ENCODE measurements around the gene ATP2B1. TPM values are rescaled to one million over a fixed set of nuclear protein-coding genes. Genes with fewer than 3 reads are reported as not detected.

Gene ATP2B1
- total and polyA plus RNA-seq, 2 donors, result 16.2 to 35.8 TPM

- H3K4me3 ChIP-seq (ENCODE audit: low read length in 2 of 2), result no peak overlapping the region
- no peaks in the 10 kb centered on the region for H3K4me1 ChIP-seq (ENCODE audit: control insufficient read depth in 2 of 2, insufficient read depth in 2 of 2, low read length in 2 of 2)
- 99% methylated on average over 2 of the region's 2 CpGs for WGBS
- DNase-seq (ENCODE audit: low read depth in 6 of 9, low spot score in 9 of 9), result no peak
- no peaks in the 10 kb centered on the region for H3K9me3 ChIP-seq (ENCODE audit: control insufficient read depth in 2 of 2, insufficient read depth in 1 of 2, low read length in 1 of 2)
- no peaks in the 10 kb centered on the region for H3K27me3 ChIP-seq (ENCODE audit: control insufficient read depth in 2 of 2, insufficient read depth in 1 of 2, low read length in 1 of 2)
- H3K36me3 ChIP-seq (ENCODE audit: control insufficient read depth in 2 of 2, insufficient read depth in 2 of 2, low read length in 1 of 2), result no peaks in the 10 kb centered on the region
- H3K27ac ChIP-seq (ENCODE audit: low read depth in 1 of 2, low read length in 1 of 2), result no peak overlapping the region
Measured at GRCh38 chr12:89578499-89578898, 130.1 kb downstream of the ATP2B1 start.

- H3K36me3 ChIP-seq (ENCODE audit: control insufficient read depth in 2 of 2, insufficient read depth in 2 of 2, low read length in 1 of 2), result no peaks in the 10 kb centered on the region
Measured at GRCh38 chr12:89576572-89577220, 131.9 kb downstream of the ATP2B1 start.

GRCh38 chr12:89575374-89575773, 133.3 kb downstream of the ATP2B1 start:
- Histone ChIP-seq H3K4me3 (ENCODE audit: low read length in 2 of 2) (no peak overlapping the region), H3K36me3 (ENCODE audit: control insufficient read depth in 2 of 2, insufficient read depth in 2 of 2, low read length in 1 of 2) (no peaks in the 10 kb centered on the region), H3K27me3 (ENCODE audit: control insufficient read depth in 2 of 2, insufficient read depth in 1 of 2, low read length in 1 of 2) (no peaks in the 10 kb centered on the region), H3K9me3 (ENCODE audit: control insufficient read depth in 2 of 2, insufficient read depth in 1 of 2, low read length in 1 of 2) (no peaks in the 10 kb centered on the region), H3K27ac (ENCODE audit: low read depth in 1 of 2, low read length in 1 of 2) (no peak overlapping the region), H3K4me1 (ENCODE audit: control insufficient read depth in 2 of 2, insufficient read depth in 2 of 2, low read length in 2 of 2) (no peaks in the 10 kb centered on the region)
- DNase-seq (ENCODE audit: low read depth in 6 of 9, low spot score in 9 of 9), result no peak
- WGBS, result 93% methylated on average over 1 of the region's 1 CpG

More at GRCh38 chr12:89576572-89577220, 131.9 kb downstream of the ATP2B1 start:
- Histone ChIP-seq H3K27ac (ENCODE audit: low read depth in 1 of 2, low read length in 1 of 2) (no peak overlapping the region), H3K9me3 (ENCODE audit: control insufficient read depth in 2 of 2, insufficient read depth in 1 of 2, low read length in 1 of 2) (no peaks in the 10 kb centered on the region), H3K4me3 (ENCODE audit: low read length in 2 of 2) (no peak overlapping the region), H3K27me3 (ENCODE audit: control insufficient read depth in 2 of 2, insufficient read depth in 1 of 2, low read length in 1 of 2) (no peaks in the 10 kb centered on the region), H3K4me1 (ENCODE audit: control insufficient read depth in 2 of 2, insufficient read depth in 2 of 2, low read length in 2 of 2) (no peaks in the 10 kb centered on the region)
- 100% methylated on average over 1 of the region's 1 CpG for WGBS
- DNase-seq (ENCODE audit: low read depth in 6 of 9, low spot score in 9 of 9), result no peak

DNA sequence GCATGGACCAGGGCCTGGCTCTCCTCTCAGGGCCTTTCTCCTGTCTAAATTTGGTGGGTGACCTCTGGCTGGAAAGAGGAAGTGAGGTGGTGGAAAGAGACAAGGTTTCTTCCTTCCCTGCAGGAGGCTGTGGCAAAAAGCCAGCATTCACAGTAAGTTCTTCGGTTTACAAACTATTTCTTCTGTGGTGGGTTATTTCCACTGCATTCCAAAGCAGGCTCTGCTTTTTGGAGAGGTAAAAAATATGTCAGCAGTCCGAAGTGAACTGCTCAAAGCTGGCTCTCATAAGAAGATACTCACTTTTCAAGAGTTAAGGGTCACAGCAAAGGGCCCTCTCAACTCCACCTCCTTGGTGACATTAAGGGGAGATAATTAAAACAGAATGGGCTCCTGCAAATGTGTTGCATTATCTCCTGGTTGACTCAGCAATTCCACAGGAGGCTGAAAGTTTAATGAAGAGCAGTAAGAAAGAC, 133.9 kb downstream of the ATP2B1 start:
- no peak overlapping the region for H3K4me3 ChIP-seq (ENCODE audit: low read length in 2 of 2)
- no peak for DNase-seq (ENCODE audit: low read depth in 6 of 9, low spot score in 9 of 9)
- 21% methylated on average over 2 of the region's 2 CpGs for WGBS
- H3K4me1 ChIP-seq (ENCODE audit: control insufficient read depth in 2 of 2, insufficient read depth in 2 of 2, low read length in 2 of 2), result no peaks in the 10 kb centered on the region
- H3K27me3 ChIP-seq (ENCODE audit: control insufficient read depth in 2 of 2, insufficient read depth in 1 of 2, low read length in 1 of 2), result no peaks in the 10 kb centered on the region
- H3K27ac ChIP-seq (ENCODE audit: low read depth in 1 of 2, low read length in 1 of 2), result no peak overlapping the region
- no peaks in the 10 kb centered on the region for H3K9me3 ChIP-seq (ENCODE audit: control insufficient read depth in 2 of 2, insufficient read depth in 1 of 2, low read length in 1 of 2)
- H3K36me3 ChIP-seq (ENCODE audit: control insufficient read depth in 2 of 2, insufficient read depth in 2 of 2, low read length in 1 of 2), result no peaks in the 10 kb centered on the region

DNA sequence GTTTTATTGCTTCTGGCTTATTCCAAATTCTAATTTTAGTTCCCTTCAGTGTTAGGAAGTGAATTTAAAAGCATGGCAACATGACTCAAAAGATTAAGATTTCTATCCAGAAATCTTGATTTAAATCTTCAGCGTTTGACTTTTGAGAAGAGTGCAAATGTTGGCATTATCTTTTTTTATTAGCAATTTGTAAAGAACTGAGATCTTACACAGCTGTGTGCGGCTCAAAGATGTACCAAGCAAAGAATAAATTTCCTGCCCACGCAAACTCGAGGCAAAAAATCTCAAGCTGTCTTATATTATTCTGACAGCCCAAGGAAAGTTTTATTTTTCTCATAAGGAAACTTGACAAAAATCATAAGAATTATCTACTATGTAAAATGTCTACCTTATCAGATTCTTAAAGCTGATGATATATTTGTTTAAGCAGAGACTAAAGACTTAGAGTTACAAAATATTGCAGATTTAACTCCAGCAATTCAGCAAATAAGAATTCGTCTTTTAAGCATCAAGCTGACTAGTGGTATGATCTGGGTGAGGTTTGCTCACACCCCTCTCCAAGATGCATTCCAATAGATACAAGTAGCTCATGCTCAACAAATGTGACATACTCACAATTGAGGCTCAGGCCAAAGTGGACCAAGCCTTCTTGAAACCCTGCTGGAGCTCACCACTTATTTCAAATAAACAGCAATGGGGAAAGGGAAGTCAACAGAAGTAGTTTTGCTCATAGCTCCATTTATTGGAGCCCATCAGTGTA, 135.4 kb downstream of the ATP2B1 start:
- WGBS, result 95% methylated on average over 5 of the region's 5 CpGs
- Histone ChIP-seq H3K36me3 (ENCODE audit: control insufficient read depth in 2 of 2, insufficient read depth in 2 of 2, low read length in 1 of 2) (no peaks in the 10 kb centered on the region), H3K27me3 (ENCODE audit: control insufficient read depth in 2 of 2, insufficient read depth in 1 of 2, low read length in 1 of 2) (no peaks in the 10 kb centered on the region), H3K4me1 (ENCODE audit: control insufficient read depth in 2 of 2, insufficient read depth in 2 of 2, low read length in 2 of 2) (no peaks in the 10 kb centered on the region), H3K4me3 (ENCODE audit: low read length in 2 of 2) (no peak overlapping the region), H3K9me3 (ENCODE audit: control insufficient read depth in 2 of 2, insufficient read depth in 1 of 2, low read length in 1 of 2) (no peaks in the 10 kb centered on the region), H3K27ac (ENCODE audit: low read depth in 1 of 2, low read length in 1 of 2) (no peak overlapping the region)
- no peak for DNase-seq (ENCODE audit: low read depth in 6 of 9, low spot score in 9 of 9)

GRCh38 chr12:89571491-89572195, 137.0 kb downstream of the ATP2B1 start:
- Histone ChIP-seq H3K4me1 (ENCODE audit: control insufficient read depth in 2 of 2, insufficient read depth in 2 of 2, low read length in 2 of 2) (no peaks in the 10 kb centered on the region), H3K9me3 (ENCODE audit: control insufficient read depth in 2 of 2, insufficient read depth in 1 of 2, low read length in 1 of 2) (no peaks in the 10 kb centered on the region), H3K27ac (ENCODE audit: low read depth in 1 of 2, low read length in 1 of 2) (no peak overlapping the region), H3K36me3 (ENCODE audit: control insufficient read depth in 2 of 2, insufficient read depth in 2 of 2, low read length in 1 of 2) (no peaks in the 10 kb centered on the region), H3K4me3 (ENCODE audit: low read length in 2 of 2) (no peak overlapping the region), H3K27me3 (ENCODE audit: control insufficient read depth in 2 of 2, insufficient read depth in 1 of 2, low read length in 1 of 2) (no peaks in the 10 kb centered on the region)
- DNase-seq (ENCODE audit: low read depth in 6 of 9, low spot score in 9 of 9), result no peak
- WGBS, result 99% methylated on average over 4 of the region's 4 CpGs

DNA sequence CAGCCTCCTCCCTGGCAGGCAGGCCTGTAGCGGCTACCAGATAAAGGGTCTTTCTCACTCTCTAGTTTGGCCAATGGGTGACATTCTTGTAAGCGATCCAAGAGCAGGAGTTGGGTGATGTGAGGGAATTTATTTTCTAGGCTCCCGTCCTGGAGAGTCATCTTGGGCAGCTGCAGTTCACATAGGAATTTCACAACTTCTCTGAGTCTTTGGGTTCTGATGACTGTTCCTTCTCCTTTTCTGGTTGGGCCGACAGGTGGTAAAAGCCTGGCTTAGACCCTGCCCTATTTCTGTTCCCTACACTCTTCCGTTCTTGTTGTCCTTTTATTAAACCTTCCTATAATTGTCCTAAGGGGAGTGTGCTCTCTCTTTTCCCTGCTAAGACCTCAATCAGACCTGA, 140.2 kb downstream of the ATP2B1 start:
- Histone ChIP-seq H3K4me1 (ENCODE audit: control insufficient read depth in 2 of 2, insufficient read depth in 2 of 2, low read length in 2 of 2) (no peaks in the 10 kb centered on the region), H3K9me3 (ENCODE audit: control insufficient read depth in 2 of 2, insufficient read depth in 1 of 2, low read length in 1 of 2) (no peaks in the 10 kb centered on the region), H3K27ac (ENCODE audit: low read depth in 1 of 2, low read length in 1 of 2) (no peak overlapping the region), H3K27me3 (ENCODE audit: control insufficient read depth in 2 of 2, insufficient read depth in 1 of 2, low read length in 1 of 2) (no peaks in the 10 kb centered on the region), H3K4me3 (ENCODE audit: low read length in 2 of 2) (no peak overlapping the region), H3K36me3 (ENCODE audit: control insufficient read depth in 2 of 2, insufficient read depth in 2 of 2, low read length in 1 of 2) (no peaks in the 10 kb centered on the region)
- DNase-seq (ENCODE audit: low read depth in 6 of 9, low spot score in 9 of 9), result no peak
- WGBS, result 96% methylated on average over 5 of the region's 5 CpGs

DNA sequence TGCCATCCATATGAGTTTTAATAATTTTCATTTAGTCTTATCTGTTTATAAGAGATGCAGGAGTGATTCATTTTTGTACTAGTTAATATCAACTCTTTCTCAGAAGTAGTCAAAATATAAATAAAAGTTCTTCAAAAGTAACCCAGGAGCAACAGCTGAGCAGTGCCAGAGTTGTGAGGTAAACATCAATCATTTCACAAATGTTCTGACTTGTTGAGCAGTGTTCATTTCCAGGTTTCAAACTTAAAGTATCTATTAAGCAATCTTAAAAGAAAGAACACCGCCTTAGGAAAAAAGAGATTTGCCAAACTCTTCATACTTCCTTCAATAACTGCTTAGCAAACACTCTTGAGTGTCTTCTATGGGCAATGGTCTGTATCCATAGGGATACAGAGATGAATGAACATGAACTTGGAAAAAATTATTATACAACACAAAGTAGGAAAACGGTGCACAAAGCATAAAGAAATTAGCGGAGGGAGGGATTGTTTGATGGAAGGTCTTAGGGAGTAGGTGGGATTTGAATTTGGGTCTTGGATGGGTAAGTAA, 140.9 kb downstream of the ATP2B1 start:
- no peak overlapping the region for H3K4me3 ChIP-seq (ENCODE audit: low read length in 2 of 2)
- H3K27ac ChIP-seq (ENCODE audit: low read depth in 1 of 2, low read length in 1 of 2), result no peak overlapping the region
- WGBS, result 93% methylated on average over 3 of the region's 3 CpGs
- no peaks in the 10 kb centered on the region for H3K4me1 ChIP-seq (ENCODE audit: control insufficient read depth in 2 of 2, insufficient read depth in 2 of 2, low read length in 2 of 2)
- no peak for DNase-seq (ENCODE audit: low read depth in 6 of 9, low spot score in 9 of 9)
- H3K36me3 ChIP-seq (ENCODE audit: control insufficient read depth in 2 of 2, insufficient read depth in 2 of 2, low read length in 1 of 2), result no peaks in the 10 kb centered on the region
- H3K27me3 ChIP-seq (ENCODE audit: control insufficient read depth in 2 of 2, insufficient read depth in 1 of 2, low read length in 1 of 2), result no peaks in the 10 kb centered on the region
- no peaks in the 10 kb centered on the region for H3K9me3 ChIP-seq (ENCODE audit: control insufficient read depth in 2 of 2, insufficient read depth in 1 of 2, low read length in 1 of 2)

- no peak overlapping the region for H3K4me3 ChIP-seq (ENCODE audit: low read length in 2 of 2)
- DNase-seq (ENCODE audit: low read depth in 6 of 9, low spot score in 9 of 9), result no peak
- no peaks in the 10 kb centered on the region for H3K36me3 ChIP-seq (ENCODE audit: control insufficient read depth in 2 of 2, insufficient read depth in 2 of 2, low read length in 1 of 2)
- no peaks in the 10 kb centered on the region for H3K9me3 ChIP-seq (ENCODE audit: control insufficient read depth in 2 of 2, insufficient read depth in 1 of 2, low read length in 1 of 2)
- no peak overlapping the region for H3K27ac ChIP-seq (ENCODE audit: low read depth in 1 of 2, low read length in 1 of 2)
- no peaks in the 10 kb centered on the region for H3K4me1 ChIP-seq (ENCODE audit: control insufficient read depth in 2 of 2, insufficient read depth in 2 of 2, low read length in 2 of 2)
- no peaks in the 10 kb centered on the region for H3K27me3 ChIP-seq (ENCODE audit: control insufficient read depth in 2 of 2, insufficient read depth in 1 of 2, low read length in 1 of 2)
Measured at GRCh38 chr12:89566615-89567014, 142.0 kb downstream of the ATP2B1 start.
